Measurements from ENCODE around the gene SLC24A1.

The SLC24A1 gene

GRCh38 chr15:65618560-65619109 is 3.1 kb upstream of the SLC24A1 start:
- DNase-seq = no peak

DNA sequence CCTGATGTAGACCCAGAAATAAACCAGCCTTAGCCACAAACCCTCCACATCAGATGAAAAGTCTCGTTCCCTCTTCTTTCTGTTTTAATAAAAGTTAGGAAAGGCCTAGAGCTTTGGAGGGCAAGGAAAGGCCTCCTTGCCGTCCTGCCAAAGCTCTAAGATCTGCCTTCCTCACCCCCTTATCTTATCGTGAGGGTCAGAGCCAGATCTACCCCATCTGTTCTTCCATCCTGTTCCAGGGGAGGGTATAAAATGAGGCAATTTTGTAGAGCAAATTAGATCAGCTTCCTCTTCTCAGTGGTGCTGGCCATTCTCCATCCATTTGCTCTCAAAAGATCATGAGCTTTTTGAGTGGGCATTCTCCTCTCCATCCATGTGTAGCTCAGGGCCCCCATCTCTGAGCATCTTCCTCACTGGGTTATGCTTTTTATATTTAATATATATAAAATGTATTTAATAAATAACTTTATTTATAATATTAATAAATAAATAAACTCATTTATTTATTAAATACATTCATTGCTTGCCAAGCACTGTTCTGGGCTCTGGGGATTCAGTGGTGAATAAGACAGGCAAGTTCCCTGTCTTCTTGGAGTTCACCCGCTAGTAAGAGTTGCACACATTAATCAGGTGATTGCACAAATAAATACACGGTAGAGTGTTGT is 2.0 kb upstream of the SLC24A1 start:
- DNase-seq = no peak

- DNase-seq = no peak
Measured at GRCh38 chr15:65620833-65621232, 905 bp upstream of the SLC24A1 start.

GRCh38 chr15:65623103-65623502 is 1.4 kb downstream of the SLC24A1 start:
- DNase-seq = no peak

- DNase-seq = no peak
Measured at GRCh38 chr15:65626856-65627255, 5.1 kb downstream of the SLC24A1 start.

- DNase-seq = no peak
Measured at GRCh38 chr15:65629548-65629947, 7.8 kb downstream of the SLC24A1 start.

DNA sequence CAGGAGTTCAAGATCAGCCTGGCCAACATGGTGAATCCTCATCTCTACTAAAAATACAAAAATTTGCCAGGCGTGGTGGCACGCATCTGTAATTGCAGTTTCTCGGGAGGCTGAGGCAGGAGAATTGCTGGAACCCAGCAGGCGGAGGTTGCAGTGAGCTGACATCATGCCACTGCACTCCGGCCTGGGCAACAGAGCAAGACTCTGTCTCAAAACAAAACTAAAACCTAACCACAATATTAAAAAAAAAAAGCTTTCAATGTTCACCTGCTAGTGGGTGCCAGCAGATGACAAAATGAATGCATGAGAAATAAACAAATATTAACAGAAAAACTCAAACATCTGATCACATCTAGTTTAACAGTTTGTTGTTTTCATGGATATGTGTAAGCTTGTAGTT is 9.0 kb downstream of the SLC24A1 start:
- DNase-seq = no peak

DNA sequence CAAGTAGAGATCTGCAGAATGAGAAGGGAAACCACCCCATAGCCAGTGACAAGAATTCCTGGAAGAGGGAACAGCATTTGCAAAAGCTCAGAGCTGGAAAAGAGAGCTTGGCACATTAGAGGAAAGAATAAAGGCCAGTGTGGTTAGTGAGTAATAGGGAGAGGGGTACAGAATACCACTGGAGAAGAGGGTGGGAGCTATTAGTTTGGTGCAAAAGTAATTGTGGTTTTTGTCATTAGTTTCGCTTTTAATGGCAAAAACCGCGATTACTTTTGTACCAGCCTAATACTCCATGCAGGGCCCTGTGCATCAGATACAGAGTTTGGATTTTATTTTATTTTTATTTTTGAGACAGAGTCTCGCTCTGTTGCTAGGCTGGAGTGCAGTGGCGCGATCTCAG is 9.8 kb downstream of the SLC24A1 start:
- DNase-seq = no peak

DNA sequence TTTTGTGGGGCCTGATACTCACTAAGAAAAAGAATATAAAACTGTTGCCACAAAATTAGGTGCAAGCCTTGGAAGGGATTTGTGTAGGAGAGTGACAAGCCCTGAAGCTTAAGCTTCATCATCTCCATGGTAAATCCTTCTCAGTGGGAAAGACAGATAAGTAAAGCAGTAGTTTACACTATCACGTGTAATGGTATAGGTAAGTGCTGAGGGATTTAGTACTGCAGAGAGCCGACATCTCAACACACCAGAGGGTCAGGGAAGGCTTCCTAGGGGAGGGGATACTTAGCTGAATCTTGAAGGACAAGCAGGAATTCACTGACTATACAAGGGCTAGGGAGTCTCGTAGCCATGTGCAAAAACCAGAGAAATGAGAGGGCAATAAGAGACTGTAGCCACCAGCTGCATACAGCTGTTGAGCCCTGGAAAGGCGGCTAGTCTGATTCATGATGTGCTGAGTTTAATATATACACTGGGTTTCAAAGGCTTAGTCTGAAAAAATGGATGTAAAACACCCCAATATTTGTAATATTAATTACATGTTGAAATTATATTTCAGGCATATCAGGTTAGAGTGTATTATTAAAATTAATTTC is 11.1 kb downstream of the SLC24A1 start:
- DNase-seq = no peak

DNA sequence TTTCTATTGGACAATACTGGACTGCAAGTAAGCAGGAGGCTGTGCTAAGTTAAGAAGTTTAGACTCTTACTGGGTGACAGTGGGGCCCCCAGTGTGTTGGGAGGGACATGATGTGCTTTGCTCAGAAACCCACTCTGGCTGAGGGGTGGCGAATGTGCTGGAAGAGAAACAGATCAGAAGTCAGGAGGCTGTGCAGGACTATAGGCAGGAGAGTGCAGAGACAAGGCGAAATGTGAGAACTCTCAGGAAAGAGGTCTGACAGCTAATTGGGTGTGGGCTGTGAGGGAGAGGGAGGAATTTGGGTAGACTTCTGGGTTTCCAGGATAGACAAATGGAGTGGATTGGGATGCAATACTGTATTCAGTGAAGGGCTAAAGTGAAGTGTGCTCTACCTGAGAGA is 12.0 kb downstream of the SLC24A1 start:
- no peak for DNase-seq

- no peak for DNase-seq
Measured at GRCh38 chr15:65634356-65634755, 12.6 kb downstream of the SLC24A1 start.

DNA sequence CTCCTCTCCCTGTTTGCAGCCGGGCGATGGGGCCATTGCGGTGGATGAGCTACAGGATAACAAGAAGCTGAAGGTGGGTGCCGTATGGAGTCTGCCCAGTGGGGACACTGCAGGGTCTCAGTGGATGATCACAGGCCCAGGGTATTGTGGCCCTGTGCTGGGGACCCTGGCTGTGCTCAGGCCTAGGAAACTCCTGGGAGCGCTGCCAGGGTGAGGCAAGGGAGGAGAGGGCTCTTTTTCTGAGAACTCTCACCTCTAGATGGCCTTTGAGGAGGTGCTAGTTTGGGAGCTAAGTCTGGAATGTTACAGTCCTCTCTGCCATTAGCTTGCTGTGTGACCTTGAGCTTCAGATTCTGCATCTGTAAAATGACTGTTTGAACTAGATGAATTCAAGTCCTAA is 16.4 kb downstream of the SLC24A1 start:
- DNase-seq = no peak

GRCh38 chr15:65638681-65639089 is 16.9 kb downstream of the SLC24A1 start:
- DNase-seq = peak; percentile 47

DNA sequence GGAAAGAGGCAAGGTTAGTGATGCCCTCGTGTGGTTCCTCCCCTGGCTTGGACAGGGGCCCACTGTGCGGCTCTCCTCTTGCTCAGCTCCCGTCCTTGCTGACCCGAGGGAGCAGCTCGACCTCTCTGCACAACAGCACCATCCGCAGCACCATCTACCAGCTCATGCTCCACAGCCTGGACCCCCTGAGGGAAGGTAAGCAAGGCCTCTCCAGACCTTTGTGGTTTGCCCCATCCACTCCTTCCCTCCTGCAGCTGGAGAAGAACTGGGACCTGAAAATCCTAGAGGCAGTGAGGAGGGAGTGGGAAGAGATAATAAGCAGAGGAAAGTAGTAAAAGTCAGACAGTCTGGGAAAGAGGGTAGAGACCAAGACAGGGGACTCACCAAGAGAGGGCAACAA is 17.8 kb downstream of the SLC24A1 start:
- no peak for DNase-seq

GRCh38 chr15:65641768-65642475 is 20.2 kb downstream of the SLC24A1 start:
- DNase-seq = no peak

GRCh38 chr15:65642594-65642993 is 20.9 kb downstream of the SLC24A1 start:
- no peak for DNase-seq

- DNase-seq = no peak
Measured at GRCh38 chr15:65644282-65644681, 22.5 kb downstream of the SLC24A1 start.

GRCh38 chr15:65645392-65645791 is 23.7 kb downstream of the SLC24A1 start:
- no peak for DNase-seq

GRCh38 chr15:65646486-65646885 is 24.7 kb downstream of the SLC24A1 start:
- no peak for DNase-seq

DNA sequence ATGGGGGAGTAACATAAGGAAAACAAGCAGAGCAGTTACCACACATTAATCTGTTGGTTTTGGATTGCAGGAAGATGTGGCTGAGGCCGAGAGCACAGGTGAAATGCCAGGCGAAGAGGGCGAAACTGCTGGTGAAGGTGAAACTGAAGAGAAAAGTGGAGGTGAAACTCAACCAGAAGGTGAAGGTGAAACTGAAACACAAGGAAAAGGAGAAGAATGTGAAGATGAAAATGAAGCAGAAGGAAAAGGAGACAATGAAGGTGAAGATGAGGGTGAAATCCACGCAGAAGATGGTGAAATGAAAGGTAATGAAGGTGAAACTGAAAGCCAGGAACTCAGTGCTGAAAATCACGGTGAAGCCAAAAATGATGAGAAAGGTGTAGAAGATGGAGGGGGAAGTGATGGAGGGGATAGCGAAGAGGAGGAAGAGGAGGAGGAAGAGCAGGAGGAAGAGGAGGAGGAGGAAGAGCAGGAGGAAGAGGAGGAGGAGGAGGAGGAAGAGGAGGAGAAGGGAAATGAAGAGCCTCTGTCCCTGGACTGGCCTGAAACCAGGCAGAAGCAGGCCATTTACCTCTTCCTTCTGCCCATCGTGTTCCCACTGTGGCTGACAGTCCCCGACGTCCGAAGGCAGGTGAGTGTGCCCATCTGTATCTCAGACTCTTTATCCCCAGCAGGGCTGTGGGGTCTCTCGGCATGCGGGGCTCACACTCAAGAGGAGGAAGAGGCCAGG is 28.7 kb downstream of the SLC24A1 start:
- DNase-seq = no peak

- DNase-seq = no peak
Measured at GRCh38 chr15:65651042-65651322, 29.2 kb downstream of the SLC24A1 start.

DNA sequence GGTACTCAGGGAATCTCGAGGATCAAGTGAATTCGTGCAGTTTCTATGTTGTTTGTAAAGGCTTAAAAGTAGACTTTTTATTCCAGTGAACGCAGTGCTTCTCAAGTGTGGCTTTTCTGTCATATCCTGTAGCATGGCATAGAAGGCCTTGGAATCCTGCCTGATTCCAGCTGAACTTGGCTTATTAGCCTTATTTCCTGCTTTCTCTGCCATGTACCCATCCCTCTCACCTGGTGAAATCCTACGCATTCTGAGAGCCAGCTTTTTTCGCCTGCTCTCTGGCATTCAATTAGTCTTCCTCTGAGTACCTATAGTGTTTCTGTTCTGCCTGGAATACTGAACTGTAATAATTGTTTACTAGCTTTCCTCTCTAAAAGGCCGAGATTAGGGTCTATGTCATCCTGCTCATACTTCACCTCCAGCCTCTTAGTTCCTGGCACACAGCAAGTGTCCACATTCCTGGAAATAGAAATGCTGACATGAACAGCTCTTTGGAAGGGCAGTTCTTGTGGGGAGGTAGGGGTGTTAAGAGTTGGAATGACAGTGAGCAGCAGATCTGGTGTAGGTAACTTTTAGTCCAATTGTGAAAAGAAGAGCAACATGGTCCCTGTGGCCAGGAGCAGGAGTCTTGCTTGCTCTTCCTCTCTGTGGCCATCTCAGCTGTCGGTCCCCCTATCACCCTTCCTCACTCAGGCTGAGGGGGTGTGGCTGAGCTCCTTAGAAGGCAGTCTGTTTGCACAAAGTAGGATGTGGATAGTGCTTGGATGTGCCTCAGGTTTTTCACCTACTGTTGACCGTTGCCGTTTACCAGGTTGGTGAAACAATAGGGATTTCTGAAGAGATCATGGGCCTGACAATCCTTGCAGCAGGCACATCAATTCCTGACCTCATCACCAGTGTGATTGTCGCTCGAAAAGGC is 30.4 kb downstream of the SLC24A1 start:
- DNase-seq = no peak
